ENCODE measurements around the gene UBE4A.

GRCh38 chr11:118341815-118342489 is 17.4 kb upstream of the UBE4A start:
- TF ChIP-seq CTCF (IDR thresholded peaks at IDR 0.05): no peak
- TF ChIP-seq POLR2A (IDR thresholded peaks at IDR 0.05): no peak

Measured in adrenal gland (tissue), 5 donors.